Inferior parietal cortex (tissue), 1 donor: ENCODE measurements around the gene PARVG.

Source experiments
- DNase-seq: peaks from one replicate; pipeline ENCODE4 v3.0.0-alpha.2; 2016; ENCODE audit errors: extremely low spot score

PARVG gene

GRCh38 chr22:44181033-44181911, 547 bp downstream of the PARVG start:
- DNase-seq: no peak

- DNase-seq: no peak
These were observed 1.3 kb downstream of the PARVG start for GRCh38 chr22:44181912-44182587.

GRCh38 chr22:44182588-44183286, 2.0 kb downstream of the PARVG start:
- no peak for DNase-seq

- no peak for DNase-seq
These were observed 2.5 kb downstream of the PARVG start for GRCh38 chr22:44183287-44183588.

GRCh38 chr22:44184006-44184405, 3.3 kb downstream of the PARVG start:
- no peak for DNase-seq

GRCh38 chr22:44185237-44186120, 4.8 kb downstream of the PARVG start:
- no peak for DNase-seq

- no peak for DNase-seq
These were observed 5.4 kb downstream of the PARVG start for GRCh38 chr22:44186121-44186510.

GRCh38 chr22:44186737-44187136, 6.0 kb downstream of the PARVG start:
- DNase-seq: no peak

- no peak for DNase-seq
These were observed 7.0 kb downstream of the PARVG start for GRCh38 chr22:44187652-44188230.

GRCh38 chr22:44188316-44188715, 7.6 kb downstream of the PARVG start:
- DNase-seq: no peak

- no peak for DNase-seq
These were observed 8.4 kb downstream of the PARVG start for GRCh38 chr22:44188986-44189630.

- no peak for DNase-seq
These were observed 9.8 kb downstream of the PARVG start for GRCh38 chr22:44190381-44190976.

GRCh38 chr22:44191036-44191454, 10.3 kb downstream of the PARVG start:
- DNase-seq: no peak

GRCh38 chr22:44192098-44192815, 11.5 kb downstream of the PARVG start:
- no peak for DNase-seq

GRCh38 chr22:44192816-44193534, 12.2 kb downstream of the PARVG start:
- DNase-seq: no peak

GRCh38 chr22:44193535-44193891, 12.8 kb downstream of the PARVG start:
- no peak for DNase-seq

- DNase-seq: no peak
These were observed 13.8 kb downstream of the PARVG start for GRCh38 chr22:44194569-44194968.

- DNase-seq: no peak
These were observed 14.6 kb downstream of the PARVG start for GRCh38 chr22:44195189-44195871.

GRCh38 chr22:44196241-44196640, 15.5 kb downstream of the PARVG start:
- no peak for DNase-seq
